Stromal cell of bone marrow (primary cell): ENCODE measurements around the gene ARL3.
"Not testable (repeated sequence)": the region's sequence is repeated elsewhere in the genome, so short reads cannot be mapped to it uniquely, and the experiment has no call there.

ENCODE experiments used
- DNase-seq: peaks from one replicate; pipeline ENCODE4 v3.0.0-alpha.2; 2012; ENCODE audit warnings: low read depth

ARL3 gene

GRCh38 chr10:102713814-102714620, at the start of gene ARL3:
TSS of gene ARL3 (minus strand) at chr10:102714397. CDS start at chr10:102714275, 122 bp downstream.
- DNase-seq = peak; percentile 98

- DNase-seq = no peak
Measured at GRCh38 chr10:102763037-102763607, 48.9 kb upstream of the ARL3 start.

GRCh38 chr10:102762401-102763015, 48.3 kb upstream of the ARL3 start:
- no peak for DNase-seq

GRCh38 chr10:102761981-102762380, 47.8 kb upstream of the ARL3 start:
- DNase-seq = no peak

- DNase-seq = no peak
Measured at GRCh38 chr10:102759497-102760210, 45.5 kb upstream of the ARL3 start.

GRCh38 chr10:102758933-102759262, 44.7 kb upstream of the ARL3 start:
- DNase-seq = not testable (repeated sequence)

- DNase-seq = no peak
Measured at GRCh38 chr10:102758240-102758932, 44.2 kb upstream of the ARL3 start.

- no peak for DNase-seq
Measured at GRCh38 chr10:102757323-102757722, 43.1 kb upstream of the ARL3 start.

- DNase-seq = no peak
Measured at GRCh38 chr10:102753718-102754117, 39.5 kb upstream of the ARL3 start.

GRCh38 chr10:102752934-102753664, 38.9 kb upstream of the ARL3 start:
- DNase-seq = peak; percentile 67

GRCh38 chr10:102752266-102752930, 38.2 kb upstream of the ARL3 start:
- peak; percentile 90 for DNase-seq

GRCh38 chr10:102745157-102745556, 31.0 kb upstream of the ARL3 start:
- DNase-seq = no peak

GRCh38 chr10:102744374-102745051, 30.3 kb upstream of the ARL3 start:
- no peak for DNase-seq

- DNase-seq = peak; percentile 100
Measured at GRCh38 chr10:102743588-102744373, 29.6 kb upstream of the ARL3 start, which contains the start of gene WBP1L. TSS of gene WBP1L (plus strand) at chr10:102743948. CDS start at chr10:102744054, 106 bp downstream.

GRCh38 chr10:102743078-102743587, 28.9 kb upstream of the ARL3 start:
- DNase-seq = no peak

- DNase-seq = not testable (repeated sequence)
Measured at GRCh38 chr10:102742313-102742712, 28.1 kb upstream of the ARL3 start.

GRCh38 chr10:102741726-102742237, 27.6 kb upstream of the ARL3 start:
- DNase-seq = no peak

- no peak for DNase-seq
Measured at GRCh38 chr10:102740229-102740628, 26.0 kb upstream of the ARL3 start.

- no peak for DNase-seq
Measured at GRCh38 chr10:102738692-102739121, 24.5 kb upstream of the ARL3 start.
